ENCODE data around the gene CCN2. TPM values are rescaled to one million over a fixed set of nuclear protein-coding genes. Genes with fewer than 3 reads are reported as not detected.

The CCN2 gene
- 40.6 and 43.2 TPM in 2 replicates for total RNA-seq (2014; rRNA removed; shearing (Covaris generic))

GRCh38 chr6:131950767-131951575 lies at the start of gene CCN2:
CCN2 (minus strand) TSS chr6:131951372; CDS start chr6:131951172, 200 bp downstream.

Other genes starting within 250 kb of the CCN2 start
- gene OR2A4, start 250.0 kb downstream of the CCN2 start, total RNA-seq (2014; rRNA removed; shearing (Covaris generic)): not detected in 2 replicates
- not detected in 2 replicates for gene CTAGE9, start 240.4 kb downstream of the CCN2 start, total RNA-seq (2014; rRNA removed; shearing (Covaris generic))
- gene ENPP1, start 143.4 kb downstream of the CCN2 start, total RNA-seq (2014; rRNA removed; shearing (Covaris generic)): 1.4 and 1.8 TPM in 2 replicates